GM12874 (cell line): ENCODE measurements around the gene DAAM2.

ENCODE experiments used
- CTCF ChIP-seq: IDR thresholded peaks from 2 replicates; pipeline ENCODE4 v1.5.1; 2011; ENCODE audit warnings: low read depth, mild to moderate bottlenecking, control low read depth, low read length, moderate library complexity; ENCODE audit not compliant: insufficient read depth

The DAAM2 gene

GRCh38 chr6:39937686-39938333 is 145.6 kb downstream of the DAAM2 start:
- no peak for TF ChIP-seq CTCF

GRCh38 chr6:39938773-39939654 is 146.8 kb downstream of the DAAM2 start:
- no peak for TF ChIP-seq CTCF

- TF ChIP-seq CTCF, result no peak
Measured at GRCh38 chr6:39941138-39941537, 149.0 kb downstream of the DAAM2 start.

- TF ChIP-seq CTCF, result no peak
Measured at GRCh38 chr6:39941820-39942219, 149.6 kb downstream of the DAAM2 start.

GRCh38 chr6:39942903-39943580 is 150.9 kb downstream of the DAAM2 start:
- no peak for TF ChIP-seq CTCF

- TF ChIP-seq CTCF, result no peak
Measured at GRCh38 chr6:39945626-39946025, 153.4 kb downstream of the DAAM2 start.

- no peak for TF ChIP-seq CTCF
Measured at GRCh38 chr6:39947611-39948068, 155.5 kb downstream of the DAAM2 start.
